UCSD-AML1 (cell line): Measurements from ENCODE around the gene RANGAP1.
A peak's percentile ranks its signal among the peaks of the same experiment; 100 is the strongest.

Experiments
- DNase-seq: peaks from one replicate; lab custom pipeline; 2025; ENCODE audit not compliant: unreplicated experiment; lab: John Stamatoyannopoulos, UW

The RANGAP1 gene

DNA sequence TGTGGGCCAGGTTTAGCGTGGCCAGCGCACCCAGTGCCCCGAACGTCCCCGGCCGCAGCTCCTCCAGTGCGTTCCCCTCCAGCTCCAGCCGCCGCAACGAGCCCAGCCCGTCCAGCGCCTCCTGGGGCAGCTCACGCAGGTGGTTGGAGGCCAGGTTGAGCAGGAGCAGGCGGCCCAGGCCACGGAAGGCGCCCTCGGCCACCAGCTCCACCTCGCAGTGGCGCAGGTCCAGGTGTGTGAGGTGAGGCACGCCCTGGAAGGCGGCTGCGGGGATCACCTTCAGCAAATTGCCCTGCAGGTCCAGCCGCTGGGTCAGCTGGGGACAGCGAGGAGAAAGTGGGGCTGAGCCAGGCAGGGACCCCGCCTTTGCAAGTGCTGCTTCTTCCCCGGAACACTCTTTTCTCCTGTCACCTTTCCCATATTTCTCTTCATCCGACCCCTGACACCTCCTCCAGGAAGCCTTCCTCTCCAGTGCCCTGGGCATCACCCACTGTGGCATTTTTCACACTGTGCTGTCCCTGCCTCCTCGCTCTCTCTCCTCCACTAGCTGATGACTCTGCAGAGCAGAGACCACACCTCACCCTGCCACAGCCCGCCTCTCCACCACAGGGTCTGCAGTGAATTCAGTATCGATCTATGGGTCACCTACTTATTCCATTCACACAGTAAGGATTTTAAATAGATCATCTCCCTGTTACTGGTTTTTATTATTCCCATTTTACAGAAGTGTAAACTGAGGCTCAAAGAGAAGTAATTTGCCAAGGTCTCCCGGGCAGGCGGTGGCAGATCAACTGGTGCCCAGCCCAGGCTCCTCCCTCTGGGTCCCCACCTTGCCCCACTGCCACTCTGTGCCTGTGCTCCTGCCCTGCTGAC, 47.2 kb downstream of the RANGAP1 start:
- DNase-seq: no peak

DNA sequence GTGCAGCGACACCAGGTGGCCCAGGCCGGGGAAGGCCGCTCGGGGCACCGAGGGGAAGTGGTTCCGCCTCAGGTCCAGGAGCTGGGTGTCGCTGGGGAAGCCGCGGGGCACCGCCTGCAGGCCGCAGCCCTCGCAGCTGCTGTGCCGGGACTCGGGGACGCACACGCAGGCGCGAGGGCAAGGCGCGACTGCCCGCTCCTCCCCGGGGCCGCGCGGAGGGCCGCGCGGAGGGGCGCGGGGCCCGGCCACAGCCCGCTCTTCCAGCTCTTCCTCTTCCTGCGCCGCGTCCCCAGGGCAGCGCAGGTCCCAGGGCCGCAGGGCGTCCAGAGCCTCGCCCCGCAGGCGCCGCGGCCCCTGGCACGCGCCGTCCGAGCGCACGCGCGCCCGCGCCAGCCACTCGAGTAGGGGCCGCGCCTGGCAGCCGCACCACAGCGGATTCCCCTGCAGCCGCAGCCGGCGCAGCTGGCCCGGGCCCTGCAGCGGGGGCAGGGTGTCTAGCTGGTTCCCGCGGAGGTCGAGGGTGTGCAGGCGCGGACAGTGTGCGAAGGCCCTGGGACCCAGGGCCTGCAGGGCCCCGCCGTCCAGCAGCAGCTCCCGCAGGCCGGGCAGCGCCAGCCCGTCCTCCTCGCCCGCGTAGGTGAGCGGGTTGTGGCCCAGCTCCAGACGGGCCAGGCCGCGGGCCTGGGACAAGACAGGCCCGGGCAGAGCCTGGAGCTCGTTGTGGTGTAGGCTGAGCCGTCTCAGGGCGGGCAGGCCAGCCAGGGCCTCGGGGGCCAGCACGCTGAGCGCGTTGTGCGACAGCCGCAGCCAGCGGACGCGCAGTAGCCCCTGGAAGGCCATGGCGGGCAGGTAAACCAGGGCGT, 48.0 kb downstream of the RANGAP1 start:
- DNase-seq: peak; percentile 69

DNA sequence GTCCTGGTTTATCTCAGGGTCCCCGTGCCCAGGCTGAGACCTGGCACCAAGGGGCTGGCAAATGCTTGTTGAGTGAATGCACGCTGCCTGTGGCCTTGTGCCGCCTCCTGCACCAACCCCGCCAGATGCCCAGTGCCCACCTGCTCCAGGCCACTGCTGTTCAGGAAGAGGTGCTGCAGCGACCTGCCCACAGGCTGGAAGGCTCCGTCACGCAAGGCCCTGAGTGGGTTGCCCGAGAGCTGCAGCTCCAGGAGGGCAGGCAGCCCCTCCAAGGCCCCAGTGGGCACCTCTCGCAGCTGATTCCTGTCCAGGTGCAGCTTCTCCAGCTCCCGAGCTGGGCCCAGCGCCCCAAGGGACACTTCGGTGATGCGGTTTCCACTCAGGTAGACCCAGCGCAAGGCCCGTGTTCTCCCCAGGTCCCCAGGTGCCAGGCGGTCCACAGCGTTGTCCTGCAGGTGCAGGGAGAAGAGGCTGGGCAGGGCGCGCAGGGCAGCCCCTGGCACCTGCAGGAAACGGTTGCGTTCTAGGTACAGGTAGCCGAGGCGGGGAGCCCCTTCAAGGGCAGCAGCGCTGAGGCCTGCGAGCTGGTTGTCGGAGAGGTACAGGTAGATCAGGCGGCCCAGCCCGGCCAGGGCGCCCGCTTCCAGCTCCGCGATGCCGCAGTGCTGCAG, 48.8 kb downstream of the RANGAP1 start:
- no peak for DNase-seq

DNA sequence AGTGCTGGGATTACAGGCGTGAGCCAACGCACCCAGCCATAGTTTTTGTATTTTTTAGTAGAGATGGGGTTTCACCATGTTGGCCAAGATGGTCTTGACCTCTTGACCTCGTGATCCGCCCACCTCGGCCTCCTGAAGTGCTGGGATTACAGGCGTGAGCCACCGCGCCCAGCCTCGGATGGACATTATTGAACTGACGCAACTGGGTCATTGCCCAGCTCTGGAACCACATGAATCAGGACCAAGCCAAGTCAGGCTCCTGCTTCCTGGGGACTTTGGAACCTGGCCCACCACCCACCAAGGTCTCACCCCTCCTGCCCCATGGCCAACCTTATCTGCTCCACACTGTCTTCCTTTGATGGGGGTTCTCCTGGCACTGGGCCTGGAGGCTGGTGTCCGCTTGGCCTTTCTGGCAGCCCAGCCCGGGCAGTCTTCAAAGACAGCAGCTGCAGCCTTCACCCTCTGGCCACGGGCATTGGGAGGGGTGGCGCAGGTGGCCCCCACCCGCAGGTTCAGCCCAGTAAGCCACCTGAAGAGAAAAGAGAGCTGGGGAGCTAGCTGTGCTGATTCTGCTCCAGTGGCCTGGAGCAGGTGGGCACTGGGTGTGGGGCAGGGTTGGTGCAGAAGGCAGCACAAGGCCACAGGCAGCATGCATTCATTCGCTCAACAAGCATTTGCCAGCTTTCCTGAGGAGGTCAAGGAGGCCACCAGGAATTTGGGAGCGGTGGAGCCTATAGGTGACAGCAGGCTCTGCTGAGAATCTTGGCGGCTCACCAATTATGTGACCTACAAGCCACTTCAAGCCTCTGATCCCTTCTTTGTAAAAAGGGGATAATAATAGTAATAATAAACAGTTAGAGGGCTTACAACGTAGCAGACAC, 50.9 kb downstream of the RANGAP1 start:
- DNase-seq: no peak

DNA sequence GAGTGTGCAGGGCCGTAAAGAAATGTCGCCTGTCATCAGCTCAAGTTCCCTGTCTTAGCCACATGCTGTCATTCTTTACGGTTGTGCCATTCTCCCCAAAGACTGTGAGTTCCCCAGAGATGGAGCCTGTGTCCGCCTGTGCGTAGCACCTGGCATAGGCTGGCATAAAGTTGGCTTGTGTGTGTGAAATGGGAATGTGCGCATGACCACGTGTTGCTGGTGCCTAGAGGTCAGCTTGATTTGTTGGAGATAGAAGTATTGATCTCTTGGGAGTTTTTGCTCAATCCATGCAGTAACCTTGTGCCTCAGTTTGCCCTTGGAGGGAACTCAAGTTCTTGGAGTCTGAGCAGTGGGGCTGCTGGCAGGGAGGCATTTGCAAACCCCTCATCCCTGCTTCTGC, 54.6 kb downstream of the RANGAP1 start:
- no peak for DNase-seq

DNA sequence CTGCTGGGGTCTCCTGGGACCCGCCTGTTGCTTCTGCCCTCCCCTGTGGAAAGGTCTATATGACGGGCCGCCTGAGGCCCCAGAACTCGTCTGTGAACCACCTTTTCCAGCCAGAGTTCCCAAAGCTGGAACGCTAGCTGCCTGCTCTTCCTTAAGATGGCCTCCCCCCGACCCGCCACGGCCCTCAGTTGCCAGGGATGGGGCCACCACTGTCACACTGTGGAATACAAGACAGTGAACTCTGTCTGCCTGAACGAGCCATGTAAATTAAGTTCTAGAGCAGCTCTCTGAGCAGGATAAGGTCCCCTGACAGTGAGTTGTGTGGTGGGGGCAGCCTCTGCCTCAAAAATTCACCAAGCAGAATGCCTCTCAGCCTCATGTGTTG, 55.6 kb downstream of the RANGAP1 start:
- DNase-seq: no peak

DNA sequence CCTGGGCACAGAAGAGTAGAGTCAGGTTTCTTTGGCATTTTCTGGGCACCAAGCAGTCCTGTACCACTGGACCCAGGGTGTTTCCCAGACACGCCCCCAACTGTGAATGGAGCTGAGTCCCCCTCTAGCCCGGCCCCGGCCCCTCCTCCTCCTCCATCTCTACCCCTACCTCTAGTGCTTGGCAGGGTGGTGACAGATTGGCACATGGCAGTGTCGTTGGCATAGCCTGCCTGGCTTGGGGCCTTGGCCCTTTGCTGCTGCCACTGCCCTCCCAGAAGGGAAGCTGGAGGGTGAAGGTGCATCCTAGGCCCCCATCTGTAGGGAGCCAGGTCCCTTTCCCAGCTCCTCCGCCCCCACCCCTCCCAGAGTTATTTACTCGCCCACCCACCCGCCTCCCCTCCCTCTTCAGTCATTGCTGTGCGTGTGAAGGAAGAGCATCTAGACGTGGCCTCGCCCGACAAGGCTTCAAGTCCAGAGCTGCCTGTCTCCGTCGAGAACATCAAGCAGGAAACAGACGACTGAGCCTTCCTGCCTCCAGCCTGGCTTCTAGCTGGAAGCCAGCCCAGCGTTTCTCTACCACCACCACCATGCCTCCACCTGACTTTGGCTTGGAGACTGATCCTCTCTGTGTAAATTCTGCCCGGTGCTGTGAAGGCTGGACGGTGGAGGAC, 56.1 kb downstream of the RANGAP1 start:
- DNase-seq: peak; percentile 71

DNA sequence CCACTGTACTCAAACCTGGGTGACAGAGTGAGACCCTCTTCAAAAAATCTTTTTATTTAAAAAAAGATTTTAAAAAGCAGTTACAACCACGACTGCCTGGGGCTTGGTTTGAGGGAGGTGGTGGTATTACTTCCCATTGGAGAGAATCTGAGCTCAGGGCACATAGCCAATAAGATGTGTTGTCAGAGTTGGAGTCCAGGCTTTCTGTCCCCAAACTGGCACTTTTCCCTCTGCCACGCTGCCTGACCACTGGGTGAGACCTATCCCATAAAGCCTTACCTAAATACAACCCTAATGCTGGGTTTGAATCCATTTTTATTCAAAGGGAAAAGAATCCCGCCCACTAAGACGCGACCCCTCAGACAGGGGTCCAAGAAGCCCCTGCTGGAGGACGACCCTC, 56.8 kb downstream of the RANGAP1 start:
- no peak for DNase-seq

DNA sequence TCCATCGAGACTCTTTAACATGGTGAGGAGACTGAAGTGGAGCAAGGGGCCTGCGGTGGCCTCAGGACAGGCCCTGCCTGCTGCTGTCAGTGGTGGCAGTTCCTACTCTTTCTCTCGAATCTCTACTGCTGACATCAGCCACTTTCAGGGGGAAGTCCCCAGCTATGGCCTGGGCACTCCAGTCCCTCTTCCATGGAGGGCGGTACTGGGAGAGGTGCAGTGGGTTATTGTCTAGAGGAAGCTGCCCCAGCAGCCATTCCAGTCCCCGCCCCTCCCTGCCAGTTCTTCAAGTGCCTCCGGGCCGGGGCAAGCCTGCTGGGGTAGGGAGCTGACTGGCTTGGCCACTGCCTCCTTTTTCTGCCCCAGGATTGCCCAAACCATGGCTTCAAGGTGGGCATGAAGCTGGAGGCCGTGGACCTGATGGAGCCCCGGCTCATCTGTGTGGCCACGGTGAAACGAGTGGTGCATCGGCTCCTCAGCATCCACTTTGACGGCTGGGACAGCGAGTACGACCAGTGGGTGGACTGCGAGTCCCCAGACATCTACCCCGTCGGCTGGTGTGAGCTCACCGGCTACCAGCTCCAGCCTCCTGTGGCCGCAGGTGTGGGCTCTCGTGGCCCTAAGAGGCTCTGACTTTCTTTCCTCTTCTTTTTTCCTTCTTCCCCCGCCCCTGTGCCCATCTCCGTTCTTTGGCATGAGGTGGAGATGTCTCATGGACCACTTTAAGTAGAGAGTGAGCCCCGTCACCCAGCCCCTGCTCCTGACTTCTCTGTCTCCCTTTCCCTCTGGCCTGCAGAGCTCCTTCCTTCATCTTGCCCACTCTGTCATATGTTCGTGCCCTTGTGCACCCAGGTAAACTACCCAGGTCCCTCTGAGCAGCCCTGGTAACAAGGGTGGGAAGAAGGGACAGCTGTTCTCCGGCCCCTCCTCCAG, 59.0 kb downstream of the RANGAP1 start:
- DNase-seq: no peak

DNA sequence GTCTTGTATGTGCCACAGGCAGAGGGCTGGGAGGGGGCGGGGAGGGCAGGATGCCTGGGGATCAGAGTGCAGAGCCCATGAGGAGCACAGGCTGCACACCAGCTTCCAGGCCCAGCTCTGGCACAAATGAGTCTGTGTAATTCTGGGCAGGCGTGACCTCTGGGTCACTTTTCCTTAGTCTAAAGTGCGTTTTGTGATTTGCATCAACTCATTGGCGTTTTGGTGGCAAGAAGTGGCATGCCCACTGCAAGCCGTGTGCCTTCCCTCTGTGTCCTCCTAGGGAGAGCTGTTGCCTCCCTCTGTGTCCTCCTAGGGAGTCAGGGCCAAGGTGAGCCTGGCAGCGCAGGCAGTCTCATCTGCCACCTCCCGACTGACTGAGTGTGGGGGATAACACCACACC, 62.5 kb downstream of the RANGAP1 start:
- no peak for DNase-seq

DNA sequence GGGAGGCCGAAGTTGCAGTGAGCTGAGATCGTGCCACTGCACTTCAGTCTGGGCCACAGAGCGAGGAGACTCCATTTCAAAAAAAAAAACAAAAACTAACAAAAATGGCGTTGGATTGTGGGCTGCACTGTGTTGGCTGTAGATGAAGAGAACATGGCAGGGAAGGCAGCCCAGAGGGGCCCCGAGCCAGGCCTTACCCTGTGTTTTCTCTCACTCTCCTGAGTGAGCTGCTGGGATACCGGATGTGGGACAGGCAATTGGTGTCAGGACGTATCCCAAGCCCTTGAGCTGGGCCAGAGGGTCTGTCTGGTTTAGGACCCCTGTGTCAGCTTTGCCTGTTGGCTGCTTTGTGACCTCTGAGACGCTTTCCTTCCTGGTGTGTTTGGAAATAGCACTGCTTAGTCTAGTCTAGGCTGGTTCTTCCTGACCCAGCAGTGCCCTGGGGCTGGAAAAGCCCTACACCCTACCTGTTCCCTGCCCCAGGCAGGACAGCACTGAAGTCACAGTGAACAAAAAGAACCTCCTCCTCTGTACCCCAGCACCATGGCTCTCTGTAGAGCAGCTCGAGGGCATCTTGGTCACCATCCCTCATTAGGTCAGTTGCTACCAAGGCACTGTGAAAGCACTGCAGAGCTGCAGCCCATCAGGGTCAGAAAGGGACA, 63.0 kb downstream of the RANGAP1 start:
- no peak for DNase-seq

DNA sequence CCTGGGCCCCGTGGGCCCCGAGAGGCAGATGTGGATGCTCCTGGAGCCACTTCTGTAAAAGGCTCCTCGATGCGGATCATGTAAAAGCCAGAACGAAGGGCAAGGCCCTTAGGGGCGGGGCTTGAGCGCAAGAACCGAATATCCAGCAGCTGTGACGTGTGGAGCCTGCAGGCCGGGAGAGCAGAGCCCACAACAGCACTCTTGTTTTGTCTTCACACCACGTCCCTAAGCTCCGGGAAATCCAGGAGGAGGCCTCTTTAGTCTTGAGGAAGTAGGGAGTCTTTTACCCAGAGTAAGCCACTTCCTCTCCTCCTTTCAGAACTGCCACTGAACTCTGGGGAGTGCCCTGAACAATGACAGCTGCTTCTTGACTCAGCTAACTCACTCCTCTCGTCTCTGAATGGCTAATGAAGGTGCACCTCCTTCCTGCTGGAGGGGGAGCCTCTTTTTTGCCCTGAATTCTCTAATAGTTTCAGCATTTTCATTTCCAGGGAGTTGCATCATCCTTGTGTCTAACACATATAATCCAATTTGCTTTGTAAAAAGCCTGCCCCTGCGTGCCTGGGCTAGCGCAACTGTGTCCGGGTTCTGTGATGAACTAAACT, 68.3 kb downstream of the RANGAP1 start:
- peak; percentile 91 for DNase-seq

DNA sequence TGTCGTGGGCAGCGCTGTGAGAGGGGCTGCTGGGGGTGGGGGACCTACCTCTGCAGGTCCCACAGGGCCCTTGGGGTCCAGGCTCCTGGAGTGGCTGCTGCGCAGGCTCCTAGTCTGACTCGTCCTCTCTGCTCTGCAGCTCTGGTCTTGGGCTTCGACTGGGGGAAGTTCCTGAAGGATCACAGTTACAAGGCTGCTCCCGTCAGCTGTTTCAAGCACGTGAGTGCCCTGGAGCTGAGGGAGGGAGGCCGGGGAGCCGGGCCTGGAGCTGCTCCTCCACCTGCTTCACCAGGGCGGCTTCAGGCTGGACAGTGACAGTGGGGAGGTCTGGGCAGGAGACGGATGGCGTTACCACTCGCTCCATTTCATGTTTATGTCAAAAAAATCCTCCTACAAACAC, 69.0 kb downstream of the RANGAP1 start:
- no peak for DNase-seq

DNA sequence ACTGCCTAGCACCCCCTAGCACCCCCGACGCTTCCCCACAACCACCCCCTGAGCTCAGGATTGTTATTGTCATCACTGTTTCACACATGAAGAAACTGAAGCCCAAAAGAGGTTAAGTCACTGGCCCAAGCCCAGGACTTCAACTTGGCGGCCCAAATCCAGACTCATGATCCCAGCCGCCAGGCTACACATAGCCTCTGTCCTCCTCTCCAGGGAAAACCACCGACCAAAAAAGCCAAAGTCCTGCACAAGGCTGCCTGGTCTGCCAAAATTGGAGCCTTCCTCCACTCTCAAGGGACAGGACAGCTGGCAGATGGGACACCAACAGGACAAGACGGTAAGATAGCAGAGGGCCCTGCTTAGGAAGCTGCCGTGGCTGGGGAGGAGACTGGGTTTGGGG, 70.1 kb downstream of the RANGAP1 start:
- DNase-seq: no peak

DNA sequence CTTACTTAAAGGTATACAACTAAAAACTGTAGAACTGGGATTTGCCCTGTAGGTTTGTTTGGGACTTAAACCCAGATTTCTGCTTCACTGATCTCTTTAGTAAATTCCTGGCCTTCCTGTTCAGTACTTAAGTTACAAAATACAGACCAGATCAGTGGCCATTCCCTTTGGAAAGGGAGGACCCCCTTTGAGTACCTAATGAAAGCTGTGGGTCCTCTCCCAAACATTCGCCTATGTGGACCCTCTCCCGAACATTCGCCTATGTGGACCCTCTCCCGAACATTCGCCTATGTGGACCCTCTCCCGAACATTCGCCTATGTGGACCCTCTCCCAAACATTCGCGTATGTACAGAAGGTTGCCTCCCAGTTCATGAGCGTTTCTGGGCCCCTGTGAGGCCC, 70.6 kb downstream of the RANGAP1 start:
- DNase-seq: no peak

DNA sequence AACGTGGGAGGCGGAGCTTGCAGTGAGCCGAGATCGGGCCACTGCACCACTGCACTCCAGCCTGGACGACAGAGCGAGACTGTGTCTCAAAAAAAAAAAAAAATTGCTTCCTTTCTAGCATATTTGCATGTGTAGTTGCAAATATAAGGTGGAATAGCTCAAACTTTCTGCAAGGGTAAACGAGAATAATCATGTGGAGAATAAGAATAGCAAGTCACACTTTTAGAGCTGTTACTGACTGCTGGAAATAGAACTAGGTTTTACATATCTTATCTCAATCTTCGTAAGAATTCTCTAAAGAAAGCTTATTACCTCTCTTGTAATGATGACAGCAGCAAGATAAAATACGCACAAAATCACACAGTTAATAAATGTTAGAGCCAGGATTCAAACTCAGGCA, 79.3 kb downstream of the RANGAP1 start:
- DNase-seq: no peak

DNA sequence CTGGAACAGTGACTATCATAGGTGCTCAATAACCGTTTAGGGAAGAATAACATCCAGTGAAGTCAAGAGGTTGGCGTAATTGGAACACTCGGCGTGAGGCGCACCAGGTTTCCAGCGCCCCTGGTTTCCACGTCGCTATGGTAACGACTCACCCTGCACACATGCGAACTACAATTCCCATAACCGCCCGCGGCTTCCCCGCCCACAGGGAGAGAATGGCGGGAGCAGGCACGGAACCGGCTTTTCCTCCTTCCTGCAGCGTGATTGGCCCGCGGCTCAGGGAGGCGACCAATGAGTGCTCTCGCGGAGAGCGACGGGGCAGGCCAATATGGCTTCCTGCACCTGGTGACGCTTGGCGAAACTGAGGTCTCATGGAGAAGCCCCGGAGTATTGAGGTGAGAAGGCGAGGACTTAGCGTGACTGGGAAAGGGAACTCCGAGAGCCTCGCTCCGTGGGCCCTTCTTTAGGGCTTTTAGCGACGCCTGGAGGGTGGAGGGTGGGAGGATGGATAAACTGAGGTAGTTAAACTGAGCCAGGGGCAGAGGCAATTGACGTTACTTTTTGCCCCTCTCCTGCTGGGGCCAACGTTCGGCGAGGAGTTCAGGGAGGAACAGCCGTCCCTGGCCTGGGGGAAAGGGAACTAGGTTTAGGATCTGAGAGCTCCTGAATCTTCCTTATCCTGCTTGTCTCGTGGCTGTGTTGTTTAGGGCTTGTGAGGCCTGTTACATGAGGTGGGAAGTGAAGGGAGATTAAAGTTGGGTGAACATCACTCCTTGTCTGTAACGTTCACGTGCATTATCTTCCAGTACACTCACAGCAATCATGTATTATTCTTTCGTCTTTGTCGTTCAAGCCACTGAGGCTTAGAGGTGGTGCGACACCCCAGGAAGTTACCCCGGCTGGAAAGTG, 80.7 kb downstream of the RANGAP1 start, which contains the start of gene L3MBTL2:
TSS of gene L3MBTL2 (plus strand) at position 321 of the 909 bp plus-strand sequence. CDS start at position 372, 51 bp downstream.
- peak; percentile 94 for DNase-seq
